K562 (cell line): Measurements from ENCODE around the gene BCAN. TPM values are rescaled to one million over a fixed set of nuclear protein-coding genes. Genes with fewer than 3 reads are reported as not detected.

Experiments
- ATAC-seq: fragments of 200-7000 bp; cut with Tn5 transposase; 3 replicates; pipeline ENCODE4 v1.9.1; 2020; ENCODE audit warnings: moderate library complexity
- BruUV-seq: library from RNA; stranded (reverse); fragments of 400-500 nt; replicated peaks from 2 replicates; lab custom pipeline; 2021; lab: Mats Ljungman, UMichigan
- CTCF ChIA-PET: fragments of 300-600 bp; formaldehyde crosslinking; extraction: SDS; loops from one replicate; lab custom pipeline; 2021; ENCODE audit warnings: low intra/inter-chr PET ratio; lab: Yijun Ruan, JAX
- POLR2A ChIA-PET: fragments of 300-600, 350-650 bp; sonication (Branson Sonifier 250); formaldehyde crosslinking; extraction: SDS; loops from one replicate; lab custom pipeline; 2021; ENCODE audit warnings: antibody characterized with exemption, inconsistent platforms; lab: Yijun Ruan, JAX
- DNase-seq, 4 experiments: peaks; one replicate each; pipeline versions ENCODE4 v3.0.0 to v3.0.0-alpha.2; 2011 to 2018; ENCODE audit warnings: low spot score in 3 of 4, mixed read lengths in 3 of 4; ENCODE audit errors: extremely low read depth in 1 of 4
- FAIRE-seq: peaks from 2 replicates; lab custom pipeline; 2011; peaks lifted over from hg19 to GRCh38; lab: Jason Lieb, UNC
- H2AFZ ChIP-seq: 2 replicates; pipeline ENCODE4 v1.6.0; 2011; ENCODE audit warnings: low read depth, low read length, control low read depth, inconsistent platforms
- H3K27ac ChIP-seq: fragments of 200-600 bp; 3 replicates; pipeline ENCODE4 v1.8.0; 2011; ENCODE audit warnings: low read depth, mild to moderate bottlenecking, control low read depth, inconsistent platforms, low read length, moderate library complexity, mixed read lengths; ENCODE audit errors: extremely low read depth
- H3K27me3 ChIP-seq, 2 experiments: fragments of 300-600 bp in 1 of 2; 2 replicates in 1 of 2; 3 replicates in 1 of 2; pipeline versions ENCODE4 v1.6.0 to v1.8.0; 2011; ENCODE audit warnings: inconsistent platforms in 2 of 2, low read length in 2 of 2, mild to moderate bottlenecking in 1 of 2, mixed read lengths in 1 of 2, moderate library complexity in 1 of 2; ENCODE audit not compliant: control insufficient read depth in 2 of 2, insufficient read depth in 2 of 2
- H3K36me3 ChIP-seq: fragments of 300-600 bp; 3 replicates; pipeline ENCODE4 v1.8.0; 2011; ENCODE audit warnings: mild to moderate bottlenecking, low read length, inconsistent platforms; ENCODE audit not compliant: control insufficient read depth, insufficient read depth
- H3K4me1 ChIP-seq, 2 experiments: fragments of 200-600 bp in 1 of 2; replicated peaks in 1 of 2; 2 replicates in 1 of 2; 3 replicates in 1 of 2; pipeline versions ENCODE4 v1.5.1 to v1.8.0; 2011; ENCODE audit warnings: inconsistent platforms in 2 of 2, low read length in 2 of 2, mild to moderate bottlenecking in 1 of 2, mixed read lengths in 1 of 2, moderate library complexity in 1 of 2; ENCODE audit not compliant: control insufficient read depth in 2 of 2, insufficient read depth in 2 of 2
- H3K4me2 ChIP-seq: 2 replicates; pipeline ENCODE4 v1.6.1; 2011; ENCODE audit warnings: low read length, control low read depth, inconsistent platforms, mixed read lengths; ENCODE audit not compliant: insufficient read depth
- H3K4me3 ChIP-seq: fragments of 200-600 bp; sonication (generic), shearing (Covaris generic); 2 replicates; pipeline ENCODE4 v1.5.1; 2016; ENCODE audit warnings: control low read depth, inconsistent platforms
- H3K79me2 ChIP-seq: fragments of 200-600 bp; 3 replicates; pipeline ENCODE4 v1.8.0; 2011; ENCODE audit warnings: low read length, inconsistent platforms; ENCODE audit not compliant: control insufficient read depth, insufficient read depth
- H3K9ac ChIP-seq, 2 experiments: 2 replicates each; pipeline versions ENCODE4 v1.6.0 to v1.6.1; 2011; ENCODE audit warnings: low read depth in 2 of 2, low read length in 2 of 2, control low read depth in 1 of 2, inconsistent platforms in 1 of 2, mild to moderate bottlenecking in 1 of 2, mixed read lengths in 1 of 2; ENCODE audit not compliant: insufficient read depth in 1 of 2
- H3K9me1 ChIP-seq: one replicate; pipeline ENCODE4 v1.6.0; 2011; ENCODE audit warnings: inconsistent platforms, mild to moderate bottlenecking, low read length, moderate library complexity; ENCODE audit not compliant: control insufficient read depth, insufficient read depth
- H3K9me3 ChIP-seq: replicated peaks from 2 replicates; pipeline ENCODE4 v1.5.1; 2011; ENCODE audit warnings: low read depth, low read length, inconsistent platforms; ENCODE audit not compliant: control insufficient read depth, insufficient read depth
- H4K20me1 ChIP-seq: replicated peaks from 2 replicates; pipeline ENCODE4 v1.6.1; 2011; ENCODE audit warnings: low read length, inconsistent platforms, mixed read lengths; ENCODE audit not compliant: control insufficient read depth, insufficient read depth
- ESRRB ChIP-seq: fragments of 250-450 bp; sonication (Bioruptor Pico); IDR thresholded peaks from 2 replicates; pipeline ENCODE4 v1.5.0; 2020; ENCODE audit warnings: mild to moderate bottlenecking, moderate library complexity, borderline replicate concordance
- ETV1 ChIP-seq: fragments of 450-650 bp; conservative IDR thresholded peaks from 2 replicates; pipeline ENCODE4 v1.6.1; 2016; ENCODE audit warnings: missing genetic modification characterization, control low read depth, low read depth, missing compliant biosample characterization
- FOS ChIP-seq: IDR thresholded peaks from 3 replicates; pipeline ENCODE4 v1.6.1; 2011; ENCODE audit not compliant: insufficient read length; ENCODE audit errors: extremely low read depth
- FOXK2 ChIP-seq, 2 experiments: fragments of 450-650 bp; IDR thresholded peaks in 1 of 2; conservative IDR thresholded peaks in 1 of 2; 2 replicates each; pipeline ENCODE4 v1.6.1; 2016; ENCODE audit warnings: low read depth in 2 of 2, mild to moderate bottlenecking in 1 of 2
- MAFF ChIP-seq: IDR thresholded peaks from 2 replicates; pipeline ENCODE4 v1.6.1; 2012; ENCODE audit warnings: low read length, improper control_type of control experiment
- MEIS2 ChIP-seq: fragments of 450-650 bp; IDR thresholded peaks from 2 replicates; pipeline ENCODE4 v1.6.1; 2014; ENCODE audit warnings: mild to moderate bottlenecking; ENCODE audit not compliant: partially characterized antibody
- MTF1 ChIP-seq: fragments of 250-450 bp; sonication (Bioruptor Pico); IDR thresholded peaks from 2 replicates; pipeline ENCODE4 v1.9.0; 2021; ENCODE audit warnings: moderate library complexity, mild to moderate bottlenecking, inconsistent platforms, borderline replicate concordance
- POLR2B ChIP-seq: fragments of 450-650 bp; IDR thresholded peaks from 2 replicates; pipeline ENCODE4 v1.6.1; 2018; ENCODE audit warnings: low read depth; ENCODE audit not compliant: partially characterized antibody
- SAFB2 ChIP-seq: fragments of 200-400 bp; formaldehyde crosslinking; IDR thresholded peaks from 2 replicates; pipeline ENCODE4 v1.6.1; 2018; ENCODE audit warnings: borderline replicate concordance, low read length, low read depth, moderate library complexity; ENCODE audit not compliant: severe bottlenecking
- SIRT6 ChIP-seq: IDR thresholded peaks from one replicate; pipeline ENCODE4 v1.6.1; 2012; ENCODE audit warnings: low read depth, mild to moderate bottlenecking, control low read depth, inconsistent platforms, low read length, moderate library complexity
- SMAD4 ChIP-seq: fragments of 250-450 bp; sonication (Bioruptor Pico); conservative IDR thresholded peaks from 2 replicates; pipeline ENCODE4 v1.8.0; 2021; ENCODE audit warnings: inconsistent platforms, mild to moderate bottlenecking, moderate library complexity
- SMARCE1 ChIP-seq: fragments of 450-650 bp; IDR thresholded peaks from 2 replicates; pipeline ENCODE4 v1.7.1; 2016; ENCODE audit warnings: mild to moderate bottlenecking
- SREBF2 ChIP-seq: sonication (generic); formaldehyde crosslinking; IDR thresholded peaks from 2 replicates; pipeline ENCODE4 v1.4.0; 2020; ENCODE audit warnings: mild to moderate bottlenecking, missing genetic modification reagents
- XRCC3 ChIP-seq: fragments of 450-650 bp; IDR thresholded peaks from 2 replicates; pipeline ENCODE4 v1.6.1; 2017; ENCODE audit warnings: mild to moderate bottlenecking, moderate library complexity
- ZNF134 ChIP-seq: fragments of 250-450 bp; sonication (Bioruptor Pico); conservative IDR thresholded peaks from 2 replicates; pipeline ENCODE4 v1.4.0; 2020
- ZNF232 ChIP-seq: sonication (generic); formaldehyde crosslinking; IDR thresholded peaks from 2 replicates; pipeline ENCODE4 v1.8.0; 2022; ENCODE audit warnings: mild to moderate bottlenecking, missing genetic modification reagents
- WGBS: fragments of 100-300 bp; shearing (Covaris generic); methylation state at CpG from one replicate; pipeline ENCODE4 v1.1.6; 2016; ENCODE audit warnings: low coverage, mixed read lengths; ENCODE audit not compliant: insufficient coverage; ENCODE audit errors: missing lambda C conversion rate; 5-methylcytosine and 5-hydroxymethylcytosine counted together
- in situ Hi-C: fragments of 300-500 bp; cut with MboI; formaldehyde crosslinking; loops from 4 replicates; pipeline ENCODE4 v1.15.0; 2018; ENCODE audit warnings: inconsistent platforms, mixed read lengths
- intact Hi-C: fragments of 100-400 bp; cut with micrococcal nuclease; formaldehyde crosslinking; loops from 2 replicates; pipeline ENCODE4 v1.14.2; 2022
- polyA plus RNA-seq, 8 experiments: library from polyadenylated mRNA; depleted of rRNA in 4 of 8; stranded (reverse) in 5 of 8; unstranded in 3 of 8; fragments of >200 nt; fragmentation: Nextera tagmentation in 2 of 8; fragmentation: Illumina TruSeq in 1 of 8; extraction: Ambion mirVana in 2 of 8; extraction: Trizol in 1 of 8; gene quantifications; 2 replicates each; pipeline versions ENCODE4 v1.2.1 to v1.2.3, GENCODE V29; 2011 to 2014; ENCODE audit warnings: inconsistent platforms in 1 of 8, missing spikeins in 1 of 8
- total RNA-seq, 7 experiments: library from RNA; depleted of rRNA in 6 of 7; stranded (reverse); fragments of >200 nt in 6 of 7; fragmentation: Illumina TruSeq in 2 of 7; extraction: Trizol in 2 of 7; gene quantifications; 2 replicates each; pipeline versions ENCODE4 v1.2.1 to v1.2.3, GENCODE V29; 2011 to 2021; ENCODE audit warnings: low replicate concordance in 1 of 7

BCAN gene
- total and polyA plus RNA-seq, 9 of the 15 experiments (the other 6 are each of a cell fraction or from before 2014, with no cell fraction given) = 0.04 to 0.33 (median 0.14) TPM; not detected in 5

DNA sequence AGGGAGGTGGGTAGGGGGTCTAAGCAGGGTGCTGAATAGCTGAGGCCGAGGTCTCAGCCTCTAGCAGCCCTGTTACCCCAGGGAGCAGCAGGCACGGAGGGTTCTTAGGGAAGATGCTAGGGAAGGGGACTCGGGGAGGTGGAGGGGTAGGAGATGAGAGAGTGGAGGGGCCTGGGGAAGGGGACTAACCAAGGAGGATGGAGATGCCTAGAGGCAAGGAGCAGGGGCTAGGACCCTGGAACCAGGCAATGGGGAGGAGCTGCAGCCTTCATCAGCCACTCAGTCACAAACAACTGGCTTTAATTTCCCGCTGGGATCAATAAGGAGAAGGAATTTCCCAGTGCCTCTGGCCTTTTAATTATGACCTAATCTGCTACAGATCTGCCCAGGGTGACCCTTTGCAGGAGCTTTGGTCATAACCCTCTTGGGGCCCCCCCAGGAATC lies 66.3 kb downstream of the BCAN start:
- H3K79me2 ChIP-seq = no peaks in the 10 kb centered on the region
- H3K27me3 ChIP-seq = no peaks in the 10 kb centered on the region
- intact Hi-C loops = no loop called here
- H3K27ac ChIP-seq = no peak overlapping the region
- CTCF ChIA-PET = no interaction called here
- ATAC-seq (no peak), DNase-seq (no peak), FAIRE-seq (no peak)
- in situ Hi-C loops = no loop called here
- no peak overlapping the region for H2AFZ ChIP-seq
- H3K9me3 ChIP-seq = no peaks in the 10 kb centered on the region
- H3K9ac ChIP-seq = no peak overlapping the region
- H3K36me3 ChIP-seq = no peaks in the 10 kb centered on the region
- no peaks in the 10 kb centered on the region for H3K9me1 ChIP-seq
- no peak for TF ChIP-seq ZNF232 (CRISPR knock-in tag)
- no peak for TF ChIP-seq SMAD4 (CRISPR knock-in tag)
- no peak for TF ChIP-seq SIRT6
- no peak for TF ChIP-seq MAFF
- TF ChIP-seq SMARCE1 = no peak
- no peak for TF ChIP-seq ZNF134 (CRISPR knock-in tag)
- no peak for TF ChIP-seq FOXK2 (conservative IDR thresholded peaks at IDR 0.05 in 1 of 2, IDR thresholded peaks at IDR 0.05 in 1 of 2; ENCODE audit: low read depth in 2 of 2)
- no peak for TF ChIP-seq MEIS2
- no peak for TF ChIP-seq SAFB2
- TF ChIP-seq FOS = no peak
- no peak for TF ChIP-seq XRCC3
- no peak for TF ChIP-seq MTF1 (CRISPR knock-in tag)
- TF ChIP-seq SREBF2 = no peak
- no peak for TF ChIP-seq POLR2B
- no peak for TF ChIP-seq ETV1 (tag)
- no peak for TF ChIP-seq ESRRB (CRISPR knock-in tag)
- no peak overlapping the region for H3K4me2 ChIP-seq
- H4K20me1 ChIP-seq = no peaks in the 10 kb centered on the region
- POLR2A ChIA-PET = interaction anchor here (0.6 to 3.0 kb wide), 6 partner anchors 10 to 25 kb away, joined by 3 to 12 read pairs (median 4); no protein-coding TSS in a partner anchor
- H3K4me3 ChIP-seq = no peak overlapping the region
- no TSS peak for BruUV-seq
- H3K4me1 ChIP-seq = peaks cover 7 to 26% of the 10 kb centered on the region in 2 experiments; a peak in 4 of 5 replicates
- WGBS = 35% methylated on average over 3 of the region's 4 CpGs
